A549 (cell line): ENCODE results near the gene NAA16.

ENCODE experiments used
- BHLHE40 ChIP-seq: IDR thresholded peaks from 2 replicates; pipeline ENCODE4 v1.6.1; 2012; ENCODE audit warnings: low read depth, low read length, inconsistent platforms
- CTCF ChIP-seq: fragments of >200 bp; sonication (Bioruptor Twin); formaldehyde crosslinking; IDR thresholded peaks from 3 replicates; pipeline ENCODE4 v1.5.1; 2016
- ESRRA ChIP-seq: fragments of 150-350 bp; IDR thresholded peaks from 2 replicates; pipeline ENCODE4 v1.6.1; 2014; ENCODE audit warnings: mild to moderate bottlenecking, low read length, borderline replicate concordance
- HOXB5 ChIP-seq: fragments of 250-450 bp; sonication (Bioruptor Pico); IDR thresholded peaks from 2 replicates; pipeline ENCODE4 v1.5.0; 2020; ENCODE audit warnings: mild to moderate bottlenecking, moderate library complexity
- JUNB ChIP-seq: fragments of >200 bp; sonication (Bioruptor Twin); formaldehyde crosslinking; IDR thresholded peaks from 2 replicates; pipeline ENCODE4 v1.6.1; 2016
- POLR2A ChIP-seq: IDR thresholded peaks from 2 replicates; pipeline ENCODE4 v1.6.1; 2012; ENCODE audit warnings: mild to moderate bottlenecking, low read length
- REST ChIP-seq: fragments of 200-600 bp; sonication (generic); IDR thresholded peaks from 2 replicates; pipeline ENCODE4 v1.6.1; 2016; ENCODE audit warnings: antibody characterized with exemption, mild to moderate bottlenecking, moderate library complexity
- RFX5 ChIP-seq: fragments of 450-650 bp; IDR thresholded peaks from 2 replicates; pipeline ENCODE4 v1.7.1; 2014; ENCODE audit warnings: antibody characterized with exemption, mild to moderate bottlenecking, moderate library complexity
- ZNF302 ChIP-seq: fragments of 250-450 bp; sonication (Bioruptor Pico); IDR thresholded peaks from 2 replicates; pipeline ENCODE4 v1.9.0; 2021; ENCODE audit warnings: inconsistent platforms, mild to moderate bottlenecking, moderate library complexity

GRCh38 chr13:41405367-41405766, 94.3 kb downstream of the NAA16 start:
- TF ChIP-seq RFX5 (no peak), CTCF (no peak), JUNB (no peak), BHLHE40 (no peak), ZNF302 (CRISPR knock-in tag) (no peak), POLR2A (no peak), HOXB5 (CRISPR knock-in tag) (no peak), REST (no peak), ESRRA (no peak)
